GM19324 (cell line): ENCODE results near the gene PANK2.
A peak's percentile ranks its signal among the peaks of the same experiment; 100 is the strongest.
"Not testable (repeated sequence)": the region's sequence is repeated elsewhere in the genome, so short reads cannot be mapped to it uniquely, and the experiment has no call there.

Experiments
- ATAC-seq: cut with Tn5 transposase; IDR thresholded peaks from one replicate; pipeline ENCODE4 v1.9.1; 2021; ENCODE audit warnings: mild to moderate bottlenecking, moderate library complexity; ENCODE audit not compliant: unreplicated experiment, low FRiP score

PANK2 gene

DNA sequence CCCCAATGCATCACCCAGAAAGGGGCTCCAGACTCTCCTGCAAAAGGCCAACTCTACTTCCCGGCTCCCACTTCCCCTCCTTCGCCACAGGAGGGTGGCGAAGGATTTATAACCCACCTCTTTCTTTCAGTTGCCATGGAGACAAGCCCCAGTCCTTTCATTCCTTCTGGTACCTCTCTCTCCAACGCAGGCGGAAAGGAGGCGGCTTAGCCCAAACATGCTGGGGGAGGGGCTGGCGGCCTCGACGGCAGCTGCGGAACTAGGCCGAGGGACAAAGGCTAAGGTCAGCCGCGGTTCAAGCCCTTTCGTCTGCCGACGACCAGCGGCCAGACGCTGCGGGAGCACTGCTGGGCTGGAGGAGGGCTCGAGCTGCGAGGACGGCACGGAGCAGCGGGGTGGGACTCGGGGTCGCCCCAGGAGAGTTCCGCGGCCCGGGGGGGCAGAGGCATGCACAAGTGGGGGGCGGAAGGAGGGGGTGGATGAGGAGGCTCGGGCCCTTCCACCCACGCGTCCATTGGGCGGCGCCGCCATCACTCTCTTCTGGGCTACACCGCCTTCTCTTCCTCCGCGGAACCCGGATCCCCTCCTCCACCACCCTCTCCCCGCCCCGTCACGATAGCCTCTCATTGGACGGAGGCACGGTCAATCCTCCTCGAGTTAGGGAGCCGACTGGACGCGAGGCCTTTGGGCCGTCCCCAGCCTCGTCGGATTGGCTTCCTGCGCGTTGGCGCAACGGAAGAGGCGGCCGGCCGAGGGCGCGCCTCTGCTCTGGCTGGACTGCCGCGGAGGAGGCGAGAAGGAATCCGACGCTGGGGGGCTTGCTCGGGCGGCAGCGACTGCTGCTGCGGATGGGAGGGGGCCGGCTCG is at the start of gene PANK2:
Gene PANK2, plus strand, starts transcription at position 766 of the 867 bp plus-strand sequence.
- ATAC-seq: peak; percentile 93

DNA sequence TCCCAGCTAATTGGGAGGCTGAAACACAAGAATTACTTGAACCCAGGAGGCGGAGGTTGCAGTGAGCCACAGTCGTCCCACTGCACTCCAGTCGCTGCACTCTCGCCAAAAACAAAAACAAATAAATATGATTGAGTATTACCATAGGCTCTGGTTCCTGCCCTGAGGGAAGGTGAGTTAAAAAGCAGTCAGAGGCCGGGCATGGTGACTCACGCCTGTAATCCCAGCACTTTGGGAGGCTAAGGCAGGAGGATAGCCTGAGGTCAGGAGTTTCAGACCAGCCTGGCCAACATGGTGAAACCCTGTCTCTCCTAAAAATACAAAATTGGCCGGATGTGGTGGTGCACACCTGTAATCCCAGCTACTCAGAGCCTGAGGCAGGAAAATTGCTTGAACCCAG is 49.0 kb upstream of the PANK2 start:
- not testable (repeated sequence) for ATAC-seq

DNA sequence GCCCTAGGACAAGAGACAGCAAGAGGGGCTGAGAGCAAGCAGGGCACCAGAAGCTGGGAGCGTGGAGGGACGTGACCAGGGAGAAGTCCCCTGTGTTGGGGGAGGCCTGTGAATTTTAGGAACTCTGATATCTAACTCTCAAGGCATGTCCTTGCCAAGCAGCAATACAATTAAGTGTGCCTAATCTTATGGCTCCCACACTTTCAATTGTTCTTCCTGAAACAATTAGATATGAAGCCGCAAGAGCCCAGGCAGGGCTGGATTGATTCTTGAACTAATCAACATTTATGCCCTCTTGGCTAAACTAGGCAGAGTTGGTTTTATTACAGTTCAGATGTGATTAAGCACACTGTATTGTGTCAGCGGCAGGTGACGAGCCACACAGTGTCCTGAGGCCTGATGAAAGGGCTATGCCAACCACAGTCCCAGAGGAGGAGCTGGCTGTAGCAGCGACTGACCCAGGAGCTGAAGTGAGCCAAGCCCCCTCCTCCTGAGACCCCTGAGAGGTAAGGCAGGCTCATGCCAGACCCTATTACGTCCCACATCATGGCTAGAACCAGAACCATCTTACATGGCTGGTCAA is 46.7 kb upstream of the PANK2 start:
- no peak for ATAC-seq

DNA sequence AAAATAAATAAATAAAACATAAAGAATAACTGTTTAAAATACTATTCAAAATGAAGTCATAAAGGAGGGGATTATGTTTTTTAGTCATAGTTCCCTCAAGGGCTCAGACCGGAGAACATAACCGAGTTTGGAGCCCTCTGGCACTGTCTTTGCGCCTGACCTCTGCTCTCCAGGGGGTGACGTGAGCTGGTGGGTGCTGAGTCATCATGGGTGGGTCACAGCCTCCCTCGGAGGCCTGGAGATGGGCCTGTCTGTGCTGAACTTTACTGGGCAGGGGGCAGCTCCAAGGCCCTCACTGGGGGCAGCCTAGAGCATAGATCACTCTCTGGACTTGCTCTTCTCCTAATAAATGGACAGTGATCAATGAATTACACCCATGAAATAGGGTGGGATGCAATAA is 45.7 kb upstream of the PANK2 start:
- no peak for ATAC-seq

DNA sequence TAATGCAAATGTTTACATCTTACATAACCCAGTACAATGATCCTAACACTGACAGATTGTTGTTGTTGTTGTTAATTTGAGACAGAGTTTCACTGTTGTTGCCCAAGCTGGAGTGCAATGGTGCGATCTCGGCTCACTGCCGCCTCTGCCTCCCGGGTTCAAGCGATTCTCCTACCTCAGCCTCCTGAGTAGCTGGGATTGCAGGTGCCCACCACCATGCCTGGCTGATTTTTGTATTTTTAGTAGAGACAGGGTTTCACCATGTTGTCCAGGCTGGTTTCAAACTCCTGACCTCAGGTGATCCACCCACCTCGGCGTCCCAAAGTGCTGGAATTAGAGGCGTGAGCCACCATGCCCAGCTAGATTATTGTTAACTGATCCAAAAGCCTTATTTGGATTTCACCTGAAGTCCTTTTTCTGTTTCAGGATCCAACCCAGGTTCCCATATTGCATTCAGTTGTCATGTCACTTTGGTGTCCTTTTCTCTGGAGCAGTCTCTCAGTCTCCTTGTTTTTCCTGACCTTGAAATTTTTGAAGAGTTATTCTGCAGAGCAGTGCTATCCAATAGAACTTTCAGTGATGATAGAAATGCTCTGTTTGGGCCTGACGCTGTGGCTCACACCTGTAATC is 45.1 kb upstream of the PANK2 start:
- not testable (repeated sequence) for ATAC-seq

DNA sequence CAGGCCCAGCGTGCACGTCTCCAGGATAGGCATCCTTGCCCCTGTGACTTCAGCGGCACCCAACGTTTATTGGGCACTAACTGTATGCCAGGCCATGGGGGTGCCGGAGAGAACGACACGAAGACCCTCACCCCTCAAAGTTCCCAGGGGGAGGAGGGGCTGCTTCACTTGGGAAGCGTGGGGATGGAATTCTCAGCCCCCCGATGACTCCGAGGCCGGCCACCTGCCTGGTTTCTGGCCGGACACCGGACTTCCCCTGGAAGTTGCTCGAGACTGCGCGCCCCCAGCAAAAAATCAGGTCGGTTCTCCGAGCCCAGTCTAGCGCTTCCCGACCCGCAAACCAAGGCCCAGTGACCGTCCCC is 42.8 kb upstream of the PANK2 start:
- ATAC-seq: peak; percentile 13

DNA sequence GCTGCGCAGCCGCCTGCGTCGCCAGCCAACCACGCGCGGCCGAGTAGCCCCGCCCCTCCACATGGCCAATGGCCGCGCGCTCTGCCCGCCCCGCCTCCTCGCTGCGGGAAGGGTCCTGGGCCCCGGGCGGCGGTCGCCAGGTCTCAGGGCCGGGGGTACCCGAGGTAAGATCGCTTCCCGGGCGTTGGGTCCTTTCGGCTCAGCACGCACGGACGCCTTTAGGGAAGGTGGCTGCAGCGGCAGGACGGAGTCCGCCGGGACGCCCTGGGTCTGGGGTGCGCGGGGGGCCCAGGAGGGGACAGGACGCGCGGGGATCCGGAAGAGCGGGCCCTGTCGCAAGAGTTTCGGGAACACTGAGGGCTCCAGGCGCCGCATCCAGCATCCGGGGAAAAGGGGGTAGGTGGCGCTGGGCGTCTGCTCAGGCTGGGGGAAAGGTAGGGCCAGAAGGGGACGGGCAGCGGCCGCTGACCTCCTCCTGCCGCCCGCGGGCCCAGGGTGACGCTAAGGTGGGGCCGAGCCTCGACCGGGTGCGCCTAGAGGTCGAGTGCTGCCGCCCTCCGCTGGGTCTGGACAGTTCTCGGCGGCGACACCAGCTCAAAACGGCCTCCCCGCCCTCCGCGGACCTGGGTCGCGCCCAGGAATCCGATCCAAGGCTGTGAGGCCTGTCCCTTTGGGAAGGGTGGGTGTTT is 42.3 kb upstream of the PANK2 start, which contains the start of gene MAVS:
Gene MAVS, plus strand, starts transcription at position 95 of the 689 bp plus-strand sequence. CDS start 7,791 bp downstream, outside the sequence.
- peak; percentile 94 for ATAC-seq

DNA sequence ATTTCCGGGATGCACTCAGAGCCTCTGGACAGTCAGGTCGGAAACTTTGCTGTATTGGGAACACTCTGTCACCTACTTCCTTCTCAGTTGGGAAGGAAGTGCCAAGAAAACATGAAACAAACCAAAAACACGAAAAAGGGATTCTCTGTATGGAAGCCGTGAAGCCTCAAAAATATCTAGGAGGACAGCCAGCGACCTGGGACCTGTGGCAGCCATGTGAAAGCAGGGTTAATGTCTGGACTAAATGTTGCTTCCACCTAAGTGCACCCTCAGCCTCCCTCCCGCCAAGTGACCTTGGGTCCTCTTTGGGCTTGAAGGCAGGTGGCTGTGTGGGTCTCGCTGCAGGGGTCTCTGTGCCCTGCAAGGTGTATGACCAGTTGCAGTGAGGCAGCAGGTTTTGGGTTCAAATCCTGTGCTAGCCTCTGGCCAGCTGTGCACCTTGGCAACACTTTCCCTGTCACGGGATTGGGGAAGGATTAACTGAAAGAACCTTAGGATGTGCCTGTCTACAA is 41.7 kb upstream of the PANK2 start:
- no peak for ATAC-seq

DNA sequence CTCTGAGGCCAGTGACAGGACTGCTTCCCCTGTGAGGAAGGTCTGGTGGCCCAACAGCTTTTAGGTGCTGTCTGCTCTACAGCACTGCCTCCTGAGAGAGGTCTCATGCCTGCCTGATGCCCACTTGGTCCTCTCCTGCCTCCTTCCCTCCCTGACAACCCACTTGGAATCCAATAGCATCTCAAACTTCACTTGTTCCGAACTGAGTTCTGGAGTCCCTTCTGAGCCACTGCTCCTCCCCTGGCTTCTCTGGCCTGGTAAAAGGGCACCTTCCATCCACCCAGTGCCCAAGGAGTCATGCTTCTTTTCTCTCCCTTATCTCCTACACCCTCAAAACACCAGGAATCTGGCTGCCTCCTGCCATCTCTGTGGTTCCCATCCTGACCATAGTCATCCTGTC is 40.6 kb upstream of the PANK2 start:
- no peak for ATAC-seq

DNA sequence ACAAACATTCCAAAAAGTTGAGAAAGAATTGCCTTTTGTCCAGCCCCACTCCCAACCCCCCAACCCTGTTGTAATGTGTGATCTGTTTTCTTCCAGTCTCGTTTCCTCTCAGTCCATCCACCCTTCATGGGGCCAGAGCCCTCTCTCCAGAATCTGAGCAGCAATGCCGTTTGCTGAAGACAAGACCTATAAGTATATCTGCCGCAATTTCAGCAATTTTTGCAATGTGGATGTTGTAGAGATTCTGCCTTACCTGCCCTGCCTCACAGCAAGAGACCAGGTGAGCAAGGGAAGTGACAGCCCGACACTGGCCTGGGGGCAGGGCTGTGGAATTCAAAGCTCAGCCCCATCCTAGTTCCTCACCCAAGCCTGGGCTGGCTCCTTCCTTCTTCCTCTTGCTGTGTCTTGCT is 34.7 kb upstream of the PANK2 start:
- no peak for ATAC-seq

DNA sequence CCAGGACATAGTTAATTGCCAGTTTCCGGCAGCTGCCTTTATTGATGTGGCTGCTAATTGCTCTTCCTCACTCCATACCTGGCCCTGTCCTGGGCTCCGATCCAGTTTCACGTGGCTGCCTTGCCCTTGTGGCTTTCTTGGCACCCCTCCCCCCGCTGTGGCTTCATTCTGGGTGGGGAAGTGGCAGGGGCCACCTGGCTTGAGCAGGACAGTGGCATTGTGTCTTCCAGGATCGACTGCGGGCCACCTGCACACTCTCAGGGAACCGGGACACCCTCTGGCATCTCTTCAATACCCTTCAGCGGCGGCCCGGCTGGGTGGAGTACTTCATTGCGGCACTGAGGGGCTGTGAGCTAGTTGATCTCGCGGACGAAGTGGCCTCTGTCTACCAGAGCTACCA is 31.8 kb upstream of the PANK2 start:
- ATAC-seq: no peak

DNA sequence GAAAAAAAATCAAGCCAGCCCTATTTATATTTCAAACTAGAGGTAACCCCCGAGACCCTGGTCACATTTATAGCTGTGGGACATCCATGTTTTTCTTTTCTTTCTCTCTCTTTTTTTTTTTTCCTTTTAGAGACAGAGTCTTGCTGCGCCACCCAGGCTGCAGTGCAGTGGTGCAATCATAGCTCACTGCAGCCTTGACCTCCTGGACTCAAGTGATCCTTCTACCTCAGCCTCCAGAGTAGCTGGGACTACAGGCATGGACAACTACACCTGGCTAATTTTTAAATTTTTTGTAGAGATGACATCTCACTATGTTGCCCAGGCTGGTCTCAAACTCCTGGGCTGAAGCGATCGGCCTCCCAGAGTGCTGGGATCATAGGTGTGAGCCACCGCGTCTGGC is 30.5 kb upstream of the PANK2 start:
- no peak for ATAC-seq

DNA sequence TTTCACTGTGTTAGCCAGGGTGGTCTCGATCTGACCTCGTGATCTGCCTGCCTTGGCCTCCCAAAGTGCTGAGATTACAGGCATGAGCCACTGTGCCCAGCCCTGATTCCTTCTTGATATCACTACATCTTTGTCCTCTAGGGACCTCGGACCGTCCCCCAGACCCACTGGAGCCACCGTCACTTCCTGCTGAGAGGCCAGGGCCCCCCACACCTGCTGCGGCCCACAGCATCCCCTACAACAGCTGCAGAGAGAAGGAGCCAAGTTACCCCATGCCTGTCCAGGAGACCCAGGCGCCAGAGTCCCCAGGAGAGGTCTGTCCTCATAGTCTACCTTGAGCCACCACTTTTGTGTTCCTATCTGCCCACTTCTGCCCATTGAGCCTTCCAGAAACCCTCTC is 28.0 kb upstream of the PANK2 start:
- ATAC-seq: no peak

DNA sequence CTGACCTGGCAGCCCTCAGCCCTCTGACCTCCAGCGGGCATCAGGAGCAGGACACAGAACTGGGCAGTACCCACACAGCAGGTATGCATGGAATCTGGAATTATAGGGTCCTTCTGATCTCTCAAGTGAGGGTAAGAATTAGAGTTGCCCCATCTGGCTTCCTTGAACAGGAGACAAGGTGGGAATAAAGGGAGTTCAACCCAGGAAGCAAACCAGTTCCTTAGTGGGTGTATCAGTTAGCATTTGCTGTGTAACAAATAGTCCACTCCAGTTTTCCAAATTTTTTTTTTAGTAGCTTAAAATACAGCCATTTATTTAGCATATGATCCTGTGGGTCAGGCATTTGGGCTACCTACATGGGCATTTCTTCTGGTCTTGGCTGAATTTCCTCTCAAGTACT is 26.9 kb upstream of the PANK2 start:
- ATAC-seq: no peak

DNA sequence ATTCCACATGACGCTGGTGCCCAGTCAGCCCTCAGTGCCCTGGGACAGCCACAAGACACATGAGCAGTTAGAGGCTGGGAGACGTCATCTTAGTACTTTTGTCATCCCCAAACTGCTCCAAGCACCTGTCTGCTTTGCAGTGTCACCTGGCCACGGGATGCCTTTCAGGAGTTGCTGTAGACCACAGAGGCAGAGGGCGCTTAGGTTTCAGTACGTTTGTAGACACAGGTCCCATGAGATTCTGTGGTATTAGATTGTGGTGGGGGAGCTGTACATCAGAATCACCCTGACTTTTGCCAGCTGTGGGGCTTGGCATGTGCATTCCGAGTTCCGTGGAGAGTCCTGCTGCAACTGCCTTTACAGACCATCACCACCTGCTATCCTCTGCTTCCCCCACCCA is 25.9 kb upstream of the PANK2 start:
- ATAC-seq: no peak

DNA sequence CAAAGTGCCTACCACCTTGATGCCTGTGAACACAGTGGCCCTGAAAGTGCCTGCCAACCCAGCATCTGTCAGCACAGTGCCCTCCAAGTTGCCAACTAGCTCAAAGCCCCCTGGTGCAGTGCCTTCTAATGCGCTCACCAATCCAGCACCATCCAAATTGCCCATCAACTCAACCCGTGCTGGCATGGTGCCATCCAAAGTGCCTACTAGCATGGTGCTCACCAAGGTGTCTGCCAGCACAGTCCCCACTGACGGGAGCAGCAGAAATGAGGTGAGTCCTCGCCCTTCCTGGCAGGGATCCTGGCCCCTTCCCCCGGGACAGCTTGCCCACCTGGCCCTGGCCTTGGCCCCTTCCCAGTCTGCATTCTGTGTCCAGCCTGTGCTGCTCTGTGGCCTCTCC is 24.7 kb upstream of the PANK2 start:
- no peak for ATAC-seq

DNA sequence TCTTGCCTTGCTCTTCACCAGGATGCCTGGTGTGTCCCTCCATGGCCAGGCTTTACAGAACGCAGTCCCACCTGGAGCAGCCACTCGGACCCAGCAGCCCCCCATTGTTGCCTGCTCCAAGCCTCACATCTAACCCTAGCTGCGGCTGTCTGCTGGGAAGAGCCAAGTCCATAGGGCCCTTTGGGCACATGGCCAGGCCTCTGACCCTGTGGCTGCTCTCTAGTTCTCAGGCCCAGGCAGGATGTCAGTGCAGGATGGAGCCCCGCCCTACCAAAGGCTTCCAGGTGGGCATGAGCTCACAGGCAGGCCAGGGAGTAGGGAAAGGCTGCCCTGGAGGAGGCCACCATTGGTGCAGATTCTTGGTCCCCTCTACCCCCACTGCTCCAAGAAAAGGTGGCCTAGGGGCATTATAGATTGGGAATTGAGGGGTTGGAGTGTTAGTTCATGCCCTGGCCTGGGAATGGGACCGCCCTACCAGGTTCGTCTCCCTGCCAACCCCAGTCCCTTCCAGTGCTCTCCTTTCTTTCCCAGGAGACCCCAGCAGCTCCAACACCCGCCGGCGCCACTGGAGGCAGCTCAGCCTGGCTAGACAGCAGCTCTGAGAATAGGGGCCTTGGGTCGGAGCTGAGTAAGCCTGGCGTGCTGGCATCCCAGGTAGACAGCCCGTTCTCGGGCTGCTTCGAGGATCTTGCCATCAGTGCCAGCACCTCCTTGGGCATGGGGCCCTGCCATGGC is 23.9 kb upstream of the PANK2 start:
- ATAC-seq: no peak

DNA sequence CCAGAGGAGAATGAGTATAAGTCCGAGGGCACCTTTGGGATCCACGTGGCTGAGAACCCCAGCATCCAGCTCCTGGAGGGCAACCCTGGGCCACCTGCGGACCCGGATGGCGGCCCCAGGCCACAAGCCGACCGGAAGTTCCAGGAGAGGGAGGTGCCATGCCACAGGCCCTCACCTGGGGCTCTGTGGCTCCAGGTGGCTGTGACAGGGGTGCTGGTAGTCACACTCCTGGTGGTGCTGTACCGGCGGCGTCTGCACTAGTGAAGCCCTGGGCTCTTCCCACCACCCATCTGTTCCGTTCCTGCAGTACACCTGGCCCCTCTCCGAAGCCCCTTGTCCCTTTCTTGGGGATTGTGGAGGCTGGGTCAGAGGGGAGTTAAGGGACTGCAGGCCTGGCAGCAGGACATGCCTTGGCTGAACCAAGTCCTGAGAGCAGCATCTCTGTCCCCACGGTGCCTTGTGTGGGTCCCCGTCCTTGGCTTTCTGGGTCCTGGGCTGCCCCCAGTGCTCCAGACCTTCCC is 23.2 kb upstream of the PANK2 start:
- no peak for ATAC-seq

DNA sequence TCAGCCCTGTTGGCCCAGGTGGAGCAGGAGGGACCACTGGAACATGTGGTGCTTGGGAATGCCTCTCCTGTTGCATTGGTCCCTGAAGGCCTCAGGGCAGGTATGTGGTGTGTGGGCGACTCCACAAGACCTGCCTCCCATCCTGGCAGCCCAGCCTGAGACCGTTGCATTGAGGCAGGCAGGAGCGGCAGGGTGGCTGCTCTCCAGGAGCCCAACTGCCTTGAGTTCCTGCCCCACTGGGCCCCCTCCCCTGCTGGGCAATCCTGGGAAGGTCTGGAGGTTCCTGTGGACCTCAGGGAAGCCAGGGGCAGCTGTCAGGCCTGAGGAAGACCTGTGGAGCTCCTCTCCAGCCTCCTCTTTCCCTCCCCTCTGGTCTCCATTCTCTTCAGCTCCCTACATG is 22.7 kb upstream of the PANK2 start:
- no peak for ATAC-seq

DNA sequence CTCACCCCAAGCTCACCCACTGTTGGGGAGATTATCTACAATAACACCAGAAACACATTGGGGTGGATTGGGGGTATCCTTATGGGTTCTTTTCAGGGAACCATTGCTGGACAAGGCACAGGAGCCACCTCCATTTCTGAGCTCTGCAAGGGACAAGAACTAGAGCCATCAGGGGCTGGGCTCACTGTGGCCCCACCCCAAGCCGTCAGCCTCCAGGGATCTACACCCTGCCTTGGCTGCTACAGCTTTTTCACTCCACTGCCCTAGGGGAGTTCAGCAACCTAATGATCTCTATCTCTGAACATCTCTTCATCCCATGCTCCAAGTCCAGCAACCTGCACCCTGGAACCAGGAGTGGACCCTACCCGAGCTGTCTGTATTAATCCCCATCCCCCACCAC is 21.4 kb upstream of the PANK2 start:
- ATAC-seq: no peak
